T-helper 2 cell treated with Interferon-gamma antibody and Interleukin-4, amounts not matched to agents 5 μg/mL and 100 μg/mL, for 36 hours (primary cell): Measurements from ENCODE around the gene NPR3.

Experiments used
- DNase-seq: peaks from one replicate; pipeline ENCODE4 v3.0.0; 2021; ENCODE audit warnings: low spot score
- H3K27ac Mint-ChIP-seq: one replicate; pipeline ENCODE4 v1.8.0; 2021; ENCODE audit warnings: mild to moderate bottlenecking, mixed read lengths
- H3K27me3 Mint-ChIP-seq: one replicate; pipeline ENCODE4 v1.8.0; 2021; ENCODE audit warnings: low read depth, mixed read lengths
- H3K36me3 Mint-ChIP-seq: one replicate; pipeline ENCODE4 v1.8.0; 2021; ENCODE audit warnings: low read depth, mixed read lengths
- H3K4me1 Mint-ChIP-seq: one replicate; pipeline ENCODE4 v1.8.0; 2021; ENCODE audit warnings: low read depth, mixed read lengths
- H3K4me3 Mint-ChIP-seq: one replicate; pipeline ENCODE4 v1.8.0; 2022; ENCODE audit warnings: mild to moderate bottlenecking, moderate library complexity, mixed read lengths
- H3K9me3 Mint-ChIP-seq: one replicate; pipeline ENCODE4 v1.8.0; 2021; ENCODE audit warnings: mixed read lengths

The NPR3 gene

DNA sequence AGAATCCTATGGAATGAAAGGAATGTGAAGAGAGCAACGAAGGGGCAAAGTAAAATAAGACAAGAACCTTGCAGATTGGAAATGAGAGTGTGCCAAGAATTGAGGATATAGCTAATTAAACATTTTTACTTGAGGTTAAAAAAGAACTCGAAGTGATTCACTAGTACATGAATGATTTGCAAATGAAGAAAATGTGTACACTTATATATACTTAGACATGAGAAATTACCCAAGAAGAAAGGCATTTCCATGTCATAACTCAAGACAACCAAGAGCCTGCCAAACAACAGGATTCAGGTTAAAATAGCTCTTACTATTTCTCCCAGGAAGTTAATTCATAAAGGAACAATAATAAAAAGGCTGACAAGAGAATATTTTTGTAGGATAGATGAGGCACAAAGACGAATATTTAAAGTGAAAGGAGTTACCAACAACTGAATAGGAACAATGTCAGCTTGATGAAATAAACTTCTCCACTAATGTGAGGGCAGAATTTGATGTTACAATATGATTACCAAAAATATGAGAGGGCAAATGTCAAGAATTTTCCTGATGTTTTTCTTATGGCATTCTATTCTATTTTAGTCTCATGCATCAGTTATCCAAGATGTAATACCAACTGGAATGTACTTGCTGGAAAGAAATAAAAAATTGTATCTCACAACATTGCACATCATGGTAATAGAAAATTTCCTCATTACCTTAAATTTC, 18.9 kb upstream of the NPR3 start:
- Mint-ChIP-seq H3K36me3 (no peaks in the 10 kb centered on the region), H3K27ac (no peak overlapping the region), H3K4me3 (no peak overlapping the region), H3K27me3 (no peaks in the 10 kb centered on the region), H3K4me1 (no peaks in the 10 kb centered on the region), H3K9me3 (no peaks in the 10 kb centered on the region)
- no peak for DNase-seq

DNA sequence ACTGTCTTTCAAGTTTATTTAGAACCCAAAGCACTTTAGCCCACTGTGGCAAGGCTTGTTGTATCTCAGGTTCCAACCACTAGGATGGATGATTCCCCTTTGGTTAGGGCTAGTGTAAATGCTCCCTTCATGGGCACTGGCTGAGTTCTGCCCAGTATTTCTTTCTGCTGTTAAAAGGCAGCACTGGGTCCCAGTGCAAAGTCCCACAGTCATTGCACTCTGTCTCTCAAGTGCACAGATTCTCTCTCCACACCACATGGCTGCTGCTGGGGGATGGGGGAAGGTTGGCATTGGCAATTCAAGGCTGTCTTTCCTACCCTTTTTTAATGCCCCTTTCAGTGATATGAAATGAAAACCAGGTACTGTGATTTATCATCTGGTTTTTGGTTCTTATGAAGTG, 7.2 kb upstream of the NPR3 start:
- no peak overlapping the region for H3K4me3 Mint-ChIP-seq
- no peak overlapping the region for H3K27ac Mint-ChIP-seq
- no peaks in the 10 kb centered on the region for H3K36me3 Mint-ChIP-seq
- DNase-seq, result no peak
- H3K4me1 Mint-ChIP-seq, result no peaks in the 10 kb centered on the region
- peaks cover 18% of the 10 kb centered on the region for H3K27me3 Mint-ChIP-seq
- peaks cover 8% of the 10 kb centered on the region for H3K9me3 Mint-ChIP-seq

- no peak for DNase-seq
- Mint-ChIP-seq H3K36me3 (peaks cover 1% of the 10 kb centered on the region), H3K4me3 (no peak overlapping the region), H3K27ac (no peak overlapping the region), H3K4me1 (peaks cover 16% of the 10 kb centered on the region), H3K9me3 (no peaks in the 10 kb centered on the region), H3K27me3 (peaks cover 49% of the 10 kb centered on the region)
Observed at GRCh38 chr5:32707418-32707997, 3.6 kb upstream of the NPR3 start.

- H3K27me3 Mint-ChIP-seq, result peaks cover 63% of the 10 kb centered on the region
- DNase-seq, result no peak
- peaks cover 18% of the 10 kb centered on the region for H3K4me1 Mint-ChIP-seq
- H3K9me3 Mint-ChIP-seq, result no peaks in the 10 kb centered on the region
- no peak overlapping the region for H3K4me3 Mint-ChIP-seq
- H3K36me3 Mint-ChIP-seq, result peaks cover 1% of the 10 kb centered on the region
- H3K27ac Mint-ChIP-seq, result no peak overlapping the region
Observed at GRCh38 chr5:32708949-32709348, 2.2 kb upstream of the NPR3 start.

GRCh38 chr5:32709750-32710549, 1.2 kb upstream of the NPR3 start:
- Mint-ChIP-seq H3K36me3 (peaks cover 1% of the 10 kb centered on the region), H3K4me1 (peaks cover 18% of the 10 kb centered on the region), H3K27ac (peak overlapping the region; percentile 36), H3K9me3 (no peaks in the 10 kb centered on the region), H3K27me3 (peaks cover 72% of the 10 kb centered on the region), H3K4me3 (peak overlapping the region; percentile 81)
- peak; percentile 48 for DNase-seq

GRCh38 chr5:32711362-32711680, 200 bp downstream of the NPR3 start:
- no peak for DNase-seq
- peak overlapping the region; percentile 57 for H3K4me3 Mint-ChIP-seq
- no peaks in the 10 kb centered on the region for H3K9me3 Mint-ChIP-seq
- peaks cover 1% of the 10 kb centered on the region for H3K36me3 Mint-ChIP-seq
- peaks cover 18% of the 10 kb centered on the region for H3K4me1 Mint-ChIP-seq
- H3K27me3 Mint-ChIP-seq, result peaks cover 78% of the 10 kb centered on the region
- H3K27ac Mint-ChIP-seq, result peak overlapping the region; percentile 68

- Mint-ChIP-seq H3K27ac (peak overlapping the region; percentile 68), H3K4me3 (peak overlapping the region; percentile 57), H3K4me1 (peaks cover 18% of the 10 kb centered on the region), H3K27me3 (peaks cover 79% of the 10 kb centered on the region), H3K36me3 (peaks cover 1% of the 10 kb centered on the region), H3K9me3 (no peaks in the 10 kb centered on the region)
- no peak for DNase-seq
Observed at GRCh38 chr5:32711681-32712480, 760 bp downstream of the NPR3 start.

DNA sequence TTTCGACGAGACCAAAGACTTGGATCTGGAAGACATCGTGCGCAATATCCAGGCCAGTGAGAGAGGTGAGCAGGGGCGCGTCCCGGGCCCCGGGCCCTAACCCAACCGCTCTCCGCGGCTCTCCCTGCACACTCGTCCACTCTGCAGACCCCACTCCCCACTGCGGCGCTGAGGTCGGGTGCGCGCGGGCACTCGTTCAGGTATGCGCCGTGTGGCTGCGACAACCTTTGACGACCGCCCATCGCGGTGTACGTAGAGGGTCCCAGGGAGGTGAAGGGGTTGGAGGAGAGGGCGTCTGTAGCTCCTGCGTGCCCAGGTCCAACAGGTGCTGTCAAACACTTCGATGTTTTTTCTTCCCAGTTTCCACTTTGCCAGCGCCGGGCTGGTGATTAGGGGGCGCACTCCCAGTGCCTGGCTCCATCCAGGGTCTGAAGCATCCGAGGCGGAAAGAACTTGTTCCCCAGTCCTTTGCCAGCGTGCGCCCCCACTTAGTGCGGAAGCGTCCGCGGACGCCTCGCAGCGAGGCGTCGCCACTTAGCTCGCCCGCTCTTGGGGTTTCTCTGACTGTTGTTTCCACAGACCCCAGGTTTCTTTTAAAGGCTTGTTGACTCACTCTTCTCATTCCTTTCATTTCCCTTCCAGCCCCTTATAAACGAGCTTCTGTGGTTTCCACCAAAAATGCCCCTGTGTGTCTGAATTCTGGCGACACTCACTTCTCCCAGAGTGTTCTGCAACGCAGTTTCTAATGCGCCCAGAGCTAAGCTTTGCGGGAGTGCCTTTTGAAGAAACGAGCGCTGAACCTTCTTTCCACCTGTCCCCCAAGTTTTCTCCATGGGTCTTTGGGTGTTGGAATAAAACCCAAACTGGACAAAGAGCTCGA, 1.6 kb downstream of the NPR3 start:
- H3K4me1 Mint-ChIP-seq, result peaks cover 18% of the 10 kb centered on the region
- H3K4me3 Mint-ChIP-seq, result no peak overlapping the region
- DNase-seq, result no peak
- no peaks in the 10 kb centered on the region for H3K9me3 Mint-ChIP-seq
- H3K27ac Mint-ChIP-seq, result peak overlapping the region; percentile 65
- H3K27me3 Mint-ChIP-seq, result peaks cover 78% of the 10 kb centered on the region
- H3K36me3 Mint-ChIP-seq, result peaks cover 1% of the 10 kb centered on the region

DNA sequence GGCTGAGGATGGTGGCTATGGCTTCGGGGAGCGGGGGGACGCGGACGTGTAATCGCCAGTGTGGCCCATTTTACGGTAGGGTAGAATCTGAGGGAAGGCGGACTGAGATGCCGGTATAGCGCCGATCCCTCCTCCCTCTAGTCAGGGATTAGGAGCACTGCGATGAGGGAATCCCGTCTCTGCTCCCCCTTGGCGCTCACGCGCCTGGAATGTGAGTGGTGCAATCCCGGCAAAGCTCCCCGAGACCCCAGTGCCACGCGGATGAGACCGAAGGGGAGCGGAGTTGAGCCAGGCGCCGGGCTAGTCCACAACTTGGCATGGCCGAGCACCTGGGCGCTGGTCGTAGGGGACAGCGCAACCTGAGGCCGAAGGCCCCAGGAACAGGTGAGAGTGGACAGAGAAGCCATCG, 2.2 kb downstream of the NPR3 start:
- DNase-seq, result no peak
- Mint-ChIP-seq H3K36me3 (peaks cover 1% of the 10 kb centered on the region), H3K9me3 (no peaks in the 10 kb centered on the region), H3K4me1 (peaks cover 18% of the 10 kb centered on the region), H3K27ac (no peak overlapping the region), H3K27me3 (peaks cover 78% of the 10 kb centered on the region), H3K4me3 (no peak overlapping the region)

GRCh38 chr5:32713770-32714381, 2.8 kb downstream of the NPR3 start:
- H3K27me3 Mint-ChIP-seq, result peaks cover 73% of the 10 kb centered on the region
- no peak for DNase-seq
- peaks cover 18% of the 10 kb centered on the region for H3K4me1 Mint-ChIP-seq
- H3K9me3 Mint-ChIP-seq, result no peaks in the 10 kb centered on the region
- H3K27ac Mint-ChIP-seq, result no peak overlapping the region
- no peak overlapping the region for H3K4me3 Mint-ChIP-seq
- peaks cover 1% of the 10 kb centered on the region for H3K36me3 Mint-ChIP-seq

DNA sequence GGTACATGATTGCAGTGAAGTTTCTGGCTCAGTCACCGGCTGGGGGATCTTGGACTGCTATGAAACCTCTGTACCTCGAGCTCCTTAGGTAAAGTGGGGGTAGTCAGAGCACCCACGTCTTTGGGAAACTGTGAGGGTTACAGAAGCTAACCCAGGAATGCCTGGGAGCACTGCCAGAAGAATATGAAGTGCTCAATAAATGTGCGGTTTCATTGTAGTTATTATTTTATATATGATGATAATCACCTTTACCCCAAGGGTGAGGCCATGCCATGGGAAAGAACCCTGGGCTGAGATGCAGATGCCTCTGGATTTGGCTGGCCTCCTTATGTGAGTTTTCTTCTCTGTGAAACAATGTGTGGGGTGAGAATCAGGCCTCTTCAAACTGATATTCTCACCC, 3.7 kb downstream of the NPR3 start:
- no peak for DNase-seq
- Mint-ChIP-seq H3K27me3 (peaks cover 64% of the 10 kb centered on the region), H3K4me3 (no peak overlapping the region), H3K36me3 (peaks cover 1% of the 10 kb centered on the region), H3K9me3 (no peaks in the 10 kb centered on the region), H3K4me1 (peaks cover 11% of the 10 kb centered on the region), H3K27ac (no peak overlapping the region)

GRCh38 chr5:32720300-32720699, 9.2 kb downstream of the NPR3 start:
- Mint-ChIP-seq H3K9me3 (no peaks in the 10 kb centered on the region), H3K4me1 (no peaks in the 10 kb centered on the region), H3K36me3 (no peaks in the 10 kb centered on the region), H3K4me3 (no peak overlapping the region), H3K27ac (no peak overlapping the region), H3K27me3 (peaks cover 20% of the 10 kb centered on the region)
- no peak for DNase-seq

DNA sequence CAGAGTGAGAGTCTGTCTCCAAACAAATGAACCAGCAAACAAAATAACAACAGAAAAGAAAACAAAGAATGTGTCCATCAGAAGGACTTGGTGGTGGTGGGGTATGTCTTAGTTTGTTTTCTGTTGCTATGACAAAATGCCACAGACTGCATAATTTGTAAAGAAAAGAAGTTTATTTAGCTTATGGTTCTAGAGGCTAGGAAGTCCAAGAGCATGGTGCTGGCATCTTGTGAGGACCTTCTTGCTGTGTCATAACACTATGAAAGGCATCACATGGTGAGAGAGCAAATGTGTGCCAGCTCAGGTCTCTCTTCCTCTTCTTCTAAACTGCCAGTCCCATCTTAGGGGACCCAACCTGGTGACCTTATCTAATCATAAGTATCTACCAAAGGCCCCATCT, 10.5 kb downstream of the NPR3 start:
- H3K4me1 Mint-ChIP-seq, result no peaks in the 10 kb centered on the region
- DNase-seq, result no peak
- no peaks in the 10 kb centered on the region for H3K36me3 Mint-ChIP-seq
- no peaks in the 10 kb centered on the region for H3K9me3 Mint-ChIP-seq
- H3K27me3 Mint-ChIP-seq, result peaks cover 14% of the 10 kb centered on the region
- H3K27ac Mint-ChIP-seq, result no peak overlapping the region
- H3K4me3 Mint-ChIP-seq, result no peak overlapping the region
